Right atrium auricular region (tissue), 2 donors: ENCODE data around the gene SYT2. TPM values are rescaled to one million over a fixed set of nuclear protein-coding genes. Genes with fewer than 3 reads are reported as not detected.
"Not testable (repeated sequence)": the region's sequence is repeated elsewhere in the genome, so short reads cannot be mapped to it uniquely, and the experiment has no call there.

Experiments
- DNase-seq: peaks from one replicate; pipeline ENCODE4 v3.0.0-alpha.2; 2019; ENCODE audit warnings: low spot score
- H3K27ac ChIP-seq, 2 donors: fragments of 200-600 bp; sonication (generic); 1 replicate in 1 of 2; 2 replicates in 1 of 2; pipeline ENCODE4 v1.5.1; 2016 to 2019
- H3K27me3 ChIP-seq, 2 donors: fragments of 200-600 bp; sonication (generic); one replicate each; pipeline versions ENCODE4 v1.5.1 to v1.6.0; 2017 to 2019
- H3K36me3 ChIP-seq: fragments of 200-600 bp; sonication (generic); one replicate; pipeline ENCODE4 v1.5.1; 2016
- H3K4me1 ChIP-seq, 2 donors: fragments of 200-600 bp; sonication (generic); one replicate each; pipeline versions ENCODE4 v1.5.1 to v1.6.0; 2017 to 2019
- H3K4me3 ChIP-seq, 2 donors: fragments of 200-600 bp; sonication (generic); 1 replicate in 1 of 2; 2 replicates in 1 of 2; pipeline ENCODE4 v1.5.1; 2017 to 2019; ENCODE audit warnings: mild to moderate bottlenecking in 1 of 2, moderate library complexity in 1 of 2
- H3K9me3 ChIP-seq, 2 donors: fragments of 200-600 bp; sonication (generic); one replicate each; pipeline ENCODE4 v1.5.1; 2019
- total RNA-seq, 2 donors: library from RNA; depleted of rRNA; stranded (reverse); fragments of >200 nt; gene quantifications; one replicate each; pipeline ENCODE4 v1.1.0, GENCODE V29; 2016
- TF ChIP-seq, protein P1 (sequence below), 2 donors: fragments of 200-600 bp; sonication (generic); IDR thresholded peaks; one replicate each; pipeline ENCODE4 v1.5.1; 2019; ENCODE audit warnings: antibody characterized with exemption in 2 of 2

Gene SYT2
- total RNA-seq, 2 donors from 2014 or later: not detected

GRCh38 chr1:202638019-202638700 lies 72.1 kb downstream of the SYT2 start:
- Histone ChIP-seq H3K4me1 (peaks cover 0 to 10% of the 10 kb centered on the region in 2 donors), H3K27me3 (peaks cover 6 to 11% of the 10 kb centered on the region in 2 donors), H3K36me3 (no peaks in the 10 kb centered on the region), H3K9me3 (no peaks in the 10 kb centered on the region), H3K27ac (no peak overlapping the region), H3K4me3 (no peak overlapping the region)
- DNase-seq: no peak
- TF ChIP-seq, protein P1, sequence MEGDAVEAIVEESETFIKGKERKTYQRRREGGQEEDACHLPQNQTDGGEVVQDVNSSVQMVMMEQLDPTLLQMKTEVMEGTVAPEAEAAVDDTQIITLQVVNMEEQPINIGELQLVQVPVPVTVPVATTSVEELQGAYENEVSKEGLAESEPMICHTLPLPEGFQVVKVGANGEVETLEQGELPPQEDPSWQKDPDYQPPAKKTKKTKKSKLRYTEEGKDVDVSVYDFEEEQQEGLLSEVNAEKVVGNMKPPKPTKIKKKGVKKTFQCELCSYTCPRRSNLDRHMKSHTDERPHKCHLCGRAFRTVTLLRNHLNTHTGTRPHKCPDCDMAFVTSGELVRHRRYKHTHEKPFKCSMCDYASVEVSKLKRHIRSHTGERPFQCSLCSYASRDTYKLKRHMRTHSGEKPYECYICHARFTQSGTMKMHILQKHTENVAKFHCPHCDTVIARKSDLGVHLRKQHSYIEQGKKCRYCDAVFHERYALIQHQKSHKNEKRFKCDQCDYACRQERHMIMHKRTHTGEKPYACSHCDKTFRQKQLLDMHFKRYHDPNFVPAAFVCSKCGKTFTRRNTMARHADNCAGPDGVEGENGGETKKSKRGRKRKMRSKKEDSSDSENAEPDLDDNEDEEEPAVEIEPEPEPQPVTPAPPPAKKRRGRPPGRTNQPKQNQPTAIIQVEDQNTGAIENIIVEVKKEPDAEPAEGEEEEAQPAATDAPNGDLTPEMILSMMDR (IDR thresholded peaks at IDR 0.05): no peak

- H3K27me3 ChIP-seq, H3K9me3 ChIP-seq, H3K27ac ChIP-seq: not testable (repeated sequence)
Measured at GRCh38 chr1:202637321-202638018, 72.8 kb downstream of the SYT2 start.

GRCh38 chr1:202636171-202636570 lies 74.1 kb downstream of the SYT2 start:
- not testable (repeated sequence) for H3K4me3 ChIP-seq, H3K9me3 ChIP-seq, H3K36me3 ChIP-seq, H3K27me3 ChIP-seq, H3K27ac ChIP-seq, H3K4me1 ChIP-seq, DNase-seq

More at GRCh38 chr1:202637321-202638018, 72.8 kb downstream of the SYT2 start:
- not testable (repeated sequence) for H3K36me3 ChIP-seq, H3K4me3 ChIP-seq, DNase-seq, H3K4me1 ChIP-seq

DNA sequence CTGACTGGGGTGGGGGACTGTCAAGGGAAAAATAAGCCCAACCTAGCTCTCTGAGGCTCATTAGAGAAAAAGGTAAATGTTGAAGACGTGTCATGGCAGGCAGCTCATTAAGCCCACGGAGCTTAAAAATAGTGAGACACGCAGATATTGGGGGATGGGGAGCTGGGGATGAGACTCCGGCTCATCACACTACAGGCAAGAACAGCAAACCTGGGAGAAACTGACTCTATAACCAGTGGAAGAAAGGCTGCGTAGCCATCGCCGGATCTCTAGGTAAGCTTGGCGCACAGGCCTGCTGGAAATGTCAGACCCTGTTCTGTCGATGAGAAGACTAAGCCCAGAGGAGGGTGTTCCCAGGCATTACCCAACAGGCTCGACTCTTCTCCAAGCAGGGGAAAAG lies 78.0 kb downstream of the SYT2 start:
- Histone ChIP-seq H3K36me3 (no peaks in the 10 kb centered on the region), H3K4me1 (no peaks in the 10 kb centered on the region), H3K27me3 (no peaks in the 10 kb centered on the region), H3K9me3 (no peaks in the 10 kb centered on the region), H3K4me3 (no peak overlapping the region), H3K27ac (no peak overlapping the region)
- DNase-seq: no peak
- TF ChIP-seq, protein P1 (IDR thresholded peaks at IDR 0.05): no peak

DNA sequence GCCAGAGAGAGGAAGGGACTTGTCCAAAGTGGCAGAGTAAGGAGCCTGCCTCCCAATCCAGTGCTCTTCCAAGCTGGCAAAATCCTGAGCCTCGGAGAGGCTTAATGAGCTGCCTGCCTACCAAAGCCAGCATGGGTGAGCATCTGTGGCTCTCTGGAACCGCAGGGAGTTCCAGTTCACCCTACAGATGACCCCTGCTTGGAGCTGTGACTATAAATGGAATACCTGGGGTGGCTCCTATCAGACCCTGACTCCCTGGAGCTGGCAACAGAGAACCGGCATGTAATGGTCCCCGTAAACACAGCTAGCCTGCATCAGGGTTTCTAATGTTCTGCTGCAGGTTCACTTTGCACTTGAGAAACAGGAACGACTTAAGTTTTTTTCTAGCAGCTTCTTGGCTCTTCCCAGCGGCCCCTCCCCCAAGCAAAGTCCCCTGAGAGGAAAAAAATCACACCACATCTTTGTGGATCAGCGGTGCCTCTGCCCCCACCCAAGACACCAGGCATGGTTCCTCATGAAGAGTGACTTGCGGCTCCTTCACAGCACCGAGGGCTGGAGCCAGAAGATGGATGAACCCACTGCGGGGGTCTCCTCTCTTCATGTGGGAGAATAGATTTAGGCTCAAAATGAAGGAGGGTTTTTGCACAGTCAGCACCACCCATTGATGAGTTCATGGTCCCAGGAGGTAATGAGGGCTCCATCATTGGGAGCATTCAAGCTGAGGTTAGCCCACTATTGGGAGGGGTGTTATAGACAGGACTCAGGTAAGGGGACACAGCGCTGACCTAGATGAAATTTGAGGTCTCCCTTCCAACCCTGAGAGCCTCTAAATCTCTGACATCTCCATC lies 79.0 kb downstream of the SYT2 start:
- no peak overlapping the region for H3K27ac ChIP-seq
- no peak overlapping the region for H3K4me3 ChIP-seq
- TF ChIP-seq, protein P1 (IDR thresholded peaks at IDR 0.05): no peak
- no peaks in the 10 kb centered on the region for H3K36me3 ChIP-seq
- H3K4me1 ChIP-seq: no peaks in the 10 kb centered on the region
- no peaks in the 10 kb centered on the region for H3K9me3 ChIP-seq
- DNase-seq: no peak
- H3K27me3 ChIP-seq: no peaks in the 10 kb centered on the region

- Histone ChIP-seq H3K36me3 (no peaks in the 10 kb centered on the region), H3K4me3 (no peak overlapping the region), H3K27me3 (no peaks in the 10 kb centered on the region), H3K4me1 (peaks cover 0 to 6% of the 10 kb centered on the region in 2 donors), H3K9me3 (no peaks in the 10 kb centered on the region), H3K27ac (no peak overlapping the region)
- TF ChIP-seq, protein P1 (IDR thresholded peaks at IDR 0.05): no peak
- DNase-seq: no peak
Measured at GRCh38 chr1:202630541-202630940, 79.7 kb downstream of the SYT2 start.

DNA sequence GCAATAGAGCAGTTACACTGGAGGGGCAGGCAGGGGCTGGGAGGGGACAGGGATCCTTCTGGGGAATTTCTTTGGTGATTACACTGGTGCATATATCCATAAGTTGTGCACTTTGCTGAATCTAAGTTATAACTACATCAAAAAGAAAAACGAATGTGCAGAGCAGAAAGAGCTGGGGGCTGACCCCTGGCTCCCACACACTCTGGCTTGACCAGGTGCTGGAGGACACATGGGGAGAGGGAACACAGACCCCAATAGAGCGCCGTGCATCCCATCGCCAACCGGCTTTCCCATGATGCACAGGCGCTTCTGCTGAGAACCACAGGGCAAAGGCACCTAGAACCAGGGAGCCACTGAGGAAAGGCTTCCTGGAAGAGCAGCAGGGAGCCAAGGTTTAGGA lies 80.2 kb downstream of the SYT2 start:
- not testable (repeated sequence) for H3K4me3 ChIP-seq, H3K36me3 ChIP-seq, H3K27me3 ChIP-seq, H3K27ac ChIP-seq, H3K4me1 ChIP-seq, DNase-seq, H3K9me3 ChIP-seq

DNA sequence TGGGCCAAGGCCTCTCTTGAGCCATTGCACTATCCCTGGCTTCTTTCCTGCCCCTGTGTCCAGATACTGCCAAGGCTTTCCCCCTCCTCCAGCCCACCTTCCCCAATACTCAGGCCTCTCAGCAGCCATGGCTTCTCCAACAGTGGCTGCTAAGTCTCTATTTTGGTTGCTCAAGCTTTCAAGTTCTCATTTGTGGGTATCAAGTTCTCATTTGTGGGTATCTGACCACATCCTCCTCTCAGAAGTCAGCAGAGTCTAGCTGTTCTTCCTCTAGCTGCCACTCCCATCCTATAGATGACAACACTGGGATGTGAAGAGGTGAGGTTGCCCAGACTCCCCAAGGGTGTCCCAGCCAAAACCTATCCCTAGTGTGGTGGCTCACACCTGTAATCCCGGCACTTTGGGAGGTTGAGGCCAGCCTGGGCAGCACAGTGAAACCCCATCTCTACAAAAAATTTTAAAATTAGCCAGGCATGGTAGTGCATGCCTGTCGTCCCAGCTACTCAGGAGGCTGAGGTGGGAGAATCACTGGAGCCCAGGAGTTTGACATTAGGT lies 80.9 kb downstream of the SYT2 start:
- H3K9me3 ChIP-seq, H3K36me3 ChIP-seq, H3K4me3 ChIP-seq, H3K27ac ChIP-seq, H3K4me1 ChIP-seq, H3K27me3 ChIP-seq, DNase-seq: not testable (repeated sequence)
